Activated T-cell treated with anti-CD3 and anti-CD28 coated beads, Interleukin-2, amount 50 U/mL, for 4 hours (primary cell): Measurements from ENCODE around the gene DGCR2. TPM values are rescaled to one million over a fixed set of nuclear protein-coding genes. Genes with fewer than 3 reads are reported as not detected.
"Not testable (repeated sequence)": the region's sequence is repeated elsewhere in the genome, so short reads cannot be mapped to it uniquely, and the experiment has no call there.

ENCODE experiments used
- ATAC-seq, 2 donors: fragments of 200-7000 bp; cut with Tn5 transposase; one replicate each; pipeline ENCODE4 v1.10.0; 2021
- DNase-seq: peaks from one replicate; pipeline ENCODE4 v3.0.0-alpha.2; 2020
- H3K27me3 Mint-ChIP-seq: one replicate; pipeline ENCODE4 v1.8.0; 2021; ENCODE audit warnings: low read depth, mixed read lengths
- H3K36me3 Mint-ChIP-seq: one replicate; pipeline ENCODE4 v1.8.0; 2022; ENCODE audit warnings: mixed read lengths; ENCODE audit not compliant: insufficient read depth
- H3K4me1 Mint-ChIP-seq: one replicate; pipeline ENCODE4 v1.8.0; 2021; ENCODE audit warnings: low read depth, mixed read lengths
- H3K4me3 Mint-ChIP-seq: one replicate; pipeline ENCODE4 v1.8.0; 2021; ENCODE audit warnings: mild to moderate bottlenecking, moderate library complexity, mixed read lengths
- H3K9me3 Mint-ChIP-seq: one replicate; pipeline ENCODE4 v1.8.0; 2021; ENCODE audit warnings: mixed read lengths
- total RNA-seq, 3 donors: library from RNA; stranded (reverse); gene quantifications; one replicate each; pipeline ENCODE4 v1.2.1, GENCODE V29; 2021

Gene DGCR2
- total RNA-seq, 3 donors from 2014 or later, result 25.8 to 27.7 (median 27.0) TPM

GRCh38 chr22:19097518-19097917 is 24.7 kb downstream of the DGCR2 start:
- ATAC-seq (no peak), DNase-seq (no peak)
- Mint-ChIP-seq H3K36me3 (peaks cover 12% of the 10 kb centered on the region), H3K4me3 (no peak overlapping the region), H3K4me1 (peaks cover 31% of the 10 kb centered on the region), H3K27me3 (no peaks in the 10 kb centered on the region), H3K9me3 (no peaks in the 10 kb centered on the region)

GRCh38 chr22:19096555-19096954 is 25.7 kb downstream of the DGCR2 start:
- H3K4me1 Mint-ChIP-seq, result peaks cover 27% of the 10 kb centered on the region
- H3K27me3 Mint-ChIP-seq, result no peaks in the 10 kb centered on the region
- ATAC-seq, result no peak
- no peaks in the 10 kb centered on the region for H3K9me3 Mint-ChIP-seq
- peaks cover 12% of the 10 kb centered on the region for H3K36me3 Mint-ChIP-seq
- H3K4me3 Mint-ChIP-seq, result no peak overlapping the region
- no peak for DNase-seq

- Mint-ChIP-seq H3K4me3 (no peak overlapping the region), H3K9me3 (no peaks in the 10 kb centered on the region), H3K4me1 (peaks cover 26% of the 10 kb centered on the region), H3K27me3 (no peaks in the 10 kb centered on the region), H3K36me3 (peaks cover 12% of the 10 kb centered on the region)
- ATAC-seq (no peak), DNase-seq (no peak)
These were observed 27.7 kb downstream of the DGCR2 start for GRCh38 chr22:19094393-19094997.

- no peaks in the 10 kb centered on the region for H3K27me3 Mint-ChIP-seq
- H3K4me1 Mint-ChIP-seq, result peaks cover 21% of the 10 kb centered on the region
- ATAC-seq (no peak), DNase-seq (no peak)
- H3K4me3 Mint-ChIP-seq, result no peak overlapping the region
- H3K36me3 Mint-ChIP-seq, result peaks cover 18% of the 10 kb centered on the region
- no peaks in the 10 kb centered on the region for H3K9me3 Mint-ChIP-seq
These were observed 29.5 kb downstream of the DGCR2 start for GRCh38 chr22:19092725-19093124.

- Mint-ChIP-seq H3K27me3 (no peaks in the 10 kb centered on the region), H3K36me3 (peaks cover 18% of the 10 kb centered on the region), H3K4me3 (no peak overlapping the region), H3K9me3 (no peaks in the 10 kb centered on the region), H3K4me1 (peaks cover 13% of the 10 kb centered on the region)
- DNase-seq (no peak), ATAC-seq (no peak)
These were observed 31.6 kb downstream of the DGCR2 start for GRCh38 chr22:19090586-19091127.

GRCh38 chr22:19090183-19090582 is 32.0 kb downstream of the DGCR2 start:
- DNase-seq (no peak), ATAC-seq (no peak)
- Mint-ChIP-seq H3K36me3 (peaks cover 20% of the 10 kb centered on the region), H3K4me3 (no peak overlapping the region), H3K4me1 (peaks cover 16% of the 10 kb centered on the region), H3K27me3 (no peaks in the 10 kb centered on the region), H3K9me3 (no peaks in the 10 kb centered on the region)

- Mint-ChIP-seq H3K9me3 (no peaks in the 10 kb centered on the region), H3K4me1 (peaks cover 18% of the 10 kb centered on the region), H3K4me3 (no peak overlapping the region), H3K36me3 (peaks cover 24% of the 10 kb centered on the region), H3K27me3 (no peaks in the 10 kb centered on the region)
- DNase-seq (no peak), ATAC-seq (no peak)
These were observed 33.2 kb downstream of the DGCR2 start for GRCh38 chr22:19088866-19089595.

- ATAC-seq, result no peak
- Mint-ChIP-seq H3K4me3 (no peak overlapping the region), H3K9me3 (no peaks in the 10 kb centered on the region), H3K27me3 (no peaks in the 10 kb centered on the region), H3K36me3 (peaks cover 25% of the 10 kb centered on the region), H3K4me1 (peaks cover 15% of the 10 kb centered on the region)
- no peak for DNase-seq
These were observed 35.3 kb downstream of the DGCR2 start for GRCh38 chr22:19086896-19087295.

GRCh38 chr22:19086417-19086816 is 35.8 kb downstream of the DGCR2 start:
- no peaks in the 10 kb centered on the region for H3K9me3 Mint-ChIP-seq
- no peak for ATAC-seq

GRCh38 chr22:19085233-19085718 is 36.9 kb downstream of the DGCR2 start:
- Mint-ChIP-seq H3K36me3 (peaks cover 28% of the 10 kb centered on the region), H3K4me3 (no peak overlapping the region), H3K9me3 (no peaks in the 10 kb centered on the region), H3K27me3 (no peaks in the 10 kb centered on the region), H3K4me1 (peaks cover 15% of the 10 kb centered on the region)
- ATAC-seq, result no peak
- no peak for DNase-seq

More at GRCh38 chr22:19086417-19086816, 35.8 kb downstream of the DGCR2 start:
- Mint-ChIP-seq H3K36me3 (peaks cover 25% of the 10 kb centered on the region), H3K4me1 (peaks cover 15% of the 10 kb centered on the region), H3K27me3 (no peaks in the 10 kb centered on the region), H3K4me3 (no peak overlapping the region)
- DNase-seq, result no peak

- not testable (repeated sequence) for H3K27me3 Mint-ChIP-seq, H3K4me3 Mint-ChIP-seq, ATAC-seq, H3K9me3 Mint-ChIP-seq, DNase-seq
- H3K36me3 Mint-ChIP-seq, result peaks cover 30% of the 10 kb centered on the region
- H3K4me1 Mint-ChIP-seq, result peaks cover 15% of the 10 kb centered on the region
These were observed 37.6 kb downstream of the DGCR2 start for GRCh38 chr22:19084586-19084985.

- not testable (repeated sequence) for H3K9me3 Mint-ChIP-seq, DNase-seq, H3K27me3 Mint-ChIP-seq, ATAC-seq, H3K4me3 Mint-ChIP-seq
- H3K36me3 Mint-ChIP-seq, result peaks cover 30% of the 10 kb centered on the region
- peaks cover 15% of the 10 kb centered on the region for H3K4me1 Mint-ChIP-seq
These were observed 38.1 kb downstream of the DGCR2 start for GRCh38 chr22:19084126-19084525.

GRCh38 chr22:19082793-19083192 is 39.4 kb downstream of the DGCR2 start:
- Mint-ChIP-seq H3K9me3 (no peaks in the 10 kb centered on the region), H3K4me1 (peaks cover 11% of the 10 kb centered on the region), H3K4me3 (no peak overlapping the region), H3K36me3 (peaks cover 21% of the 10 kb centered on the region), H3K27me3 (no peaks in the 10 kb centered on the region)
- DNase-seq (no peak), ATAC-seq (no peak)

GRCh38 chr22:19082101-19082500 is 40.1 kb downstream of the DGCR2 start:
- peaks cover 21% of the 10 kb centered on the region for H3K36me3 Mint-ChIP-seq

GRCh38 chr22:19081351-19081750 is 40.9 kb downstream of the DGCR2 start:
- peaks cover 6% of the 10 kb centered on the region for H3K4me1 Mint-ChIP-seq
- no peak overlapping the region for H3K4me3 Mint-ChIP-seq
- ATAC-seq (no peak), DNase-seq (no peak)
- no peaks in the 10 kb centered on the region for H3K9me3 Mint-ChIP-seq
- H3K36me3 Mint-ChIP-seq, result peaks cover 18% of the 10 kb centered on the region
- H3K27me3 Mint-ChIP-seq, result no peaks in the 10 kb centered on the region

More at GRCh38 chr22:19082101-19082500, 40.1 kb downstream of the DGCR2 start:
- no peak for ATAC-seq
- Mint-ChIP-seq H3K27me3 (no peaks in the 10 kb centered on the region), H3K9me3 (no peaks in the 10 kb centered on the region), H3K4me1 (peaks cover 11% of the 10 kb centered on the region), H3K4me3 (no peak overlapping the region)
- no peak for DNase-seq
